B cell (primary cell): Measurements from ENCODE around the gene PCDHGB4. TPM values are rescaled to one million over a fixed set of nuclear protein-coding genes. Genes with fewer than 3 reads are reported as not detected.

Experiments
- ATAC-seq: fragments of 200-7000 bp; cut with Tn5 transposase; one replicate; pipeline ENCODE4 v1.10.0; 2021; ENCODE audit warnings: low read depth, mild to moderate bottlenecking, moderate number of reproducible peaks, moderate library complexity
- CTCF ChIA-PET: fragments of 350-600 bp; sonication (Branson Sonifier 250); formaldehyde crosslinking; loops from one replicate; lab custom pipeline; 2021; ENCODE audit warnings: antibody characterized with exemption, inconsistent platforms; lab: Charles Lee
- POLR2A ChIA-PET: fragments of 350-600 bp; sonication (Branson Sonifier 250); formaldehyde crosslinking; loops from one replicate; lab custom pipeline; 2021; ENCODE audit warnings: antibody characterized with exemption; lab: Charles Lee
- DNase-seq: peaks from one replicate; pipeline ENCODE4 v3.0.0; 2013
- H2AFZ ChIP-seq: 2 replicates; pipeline ENCODE4 v1.6.1; 2012; ENCODE audit warnings: mild to moderate bottlenecking, low read depth, low read length; ENCODE audit not compliant: insufficient read depth, poor library complexity, severe bottlenecking
- H3K27ac ChIP-seq, 2 donors: 1 replicate in 1 of 2; 2 replicates in 1 of 2; pipeline ENCODE4 v1.5.1; 2012 to 2013; ENCODE audit warnings: low read length in 2 of 2, mild to moderate bottlenecking in 2 of 2, moderate library complexity in 1 of 2
- H3K27me3 ChIP-seq, 4 experiments: fragments of 200-600 bp in 1 of 4; sonication (generic) in 1 of 4; replicated peaks in 1 of 4; 1 replicate in 2 of 4; 2 replicates in 2 of 4; pipeline versions ENCODE4 v1.6.1 to v1.7.0; 2013 to 2016; ENCODE audit warnings: low read length in 3 of 4, mild to moderate bottlenecking in 2 of 4, mixed read lengths in 1 of 4, moderate library complexity in 1 of 4; ENCODE audit not compliant: insufficient read depth in 4 of 4, control insufficient read depth in 3 of 4; ENCODE audit errors: control extremely low read depth in 1 of 4
- H3K36me3 ChIP-seq, 2 experiments: replicated peaks in 1 of 2; 1 replicate in 1 of 2; 2 replicates in 1 of 2; pipeline versions ENCODE4 v1.6.1 to v1.7.1; 2013; ENCODE audit warnings: low read length in 1 of 2; ENCODE audit not compliant: insufficient read depth in 2 of 2, control insufficient read depth in 1 of 2; ENCODE audit errors: control extremely low read depth in 1 of 2, extremely low read depth in 1 of 2
- H3K4me1 ChIP-seq, 2 donors: fragments of 200-600 bp in 1 of 2; sonication (generic) in 1 of 2; 1 replicate in 1 of 2; 2 replicates in 1 of 2; pipeline versions ENCODE4 v1.5.1 to v1.6.1; 2013 to 2017; ENCODE audit warnings: low read length in 2 of 2; ENCODE audit not compliant: control insufficient read depth in 2 of 2, insufficient read depth in 2 of 2
- H3K4me2 ChIP-seq: replicated peaks from 2 replicates; pipeline ENCODE3; 2012; ENCODE audit warnings: mild to moderate bottlenecking, low read depth, low read length; ENCODE audit not compliant: poor library complexity, severe bottlenecking
- H3K4me3 ChIP-seq, 5 experiments: fragments of 200-600 bp in 1 of 5; sonication (generic) in 1 of 5; 1 replicate in 3 of 5; 2 replicates in 2 of 5; pipeline versions ENCODE4 v1.5.1 to v1.7.0; 2011 to 2016; ENCODE audit warnings: low read length in 4 of 5, mild to moderate bottlenecking in 4 of 5, low read depth in 2 of 5, control low read depth in 1 of 5, moderate library complexity in 1 of 5; ENCODE audit not compliant: insufficient read depth in 1 of 5; ENCODE audit errors: control extremely low read depth in 1 of 5, extremely low read depth in 1 of 5
- H3K79me2 ChIP-seq: fragments of 200-600 bp; sonication (generic); one replicate; pipeline ENCODE4 v1.6.0; 2016; ENCODE audit warnings: low read length; ENCODE audit not compliant: control insufficient read depth, insufficient read depth
- H3K9ac ChIP-seq: fragments of 200-600 bp; sonication (generic); 2 replicates; pipeline ENCODE4 v1.6.1; 2017; ENCODE audit warnings: mild to moderate bottlenecking, low read length, moderate library complexity
- H3K9me3 ChIP-seq, 3 donors: one replicate each; pipeline versions ENCODE4 v1.6.1 to v1.7.1; 2013; ENCODE audit warnings: low read length in 2 of 3; ENCODE audit not compliant: control insufficient read depth in 2 of 3, insufficient read depth in 1 of 3; ENCODE audit errors: control extremely low read depth in 1 of 3
- H4K20me1 ChIP-seq: 2 replicates; pipeline ENCODE4 v1.6.0; 2012; ENCODE audit warnings: mild to moderate bottlenecking, low read length; ENCODE audit not compliant: insufficient read depth, control insufficient read depth, poor library complexity, severe bottlenecking
- H3K27ac Mint-ChIP-seq: one replicate; pipeline ENCODE4 v1.8.0; 2021; ENCODE audit warnings: mixed read lengths
- H3K27me3 Mint-ChIP-seq: one replicate; pipeline ENCODE4 v1.8.0; 2021; ENCODE audit warnings: mixed read lengths
- H3K4me1 Mint-ChIP-seq: one replicate; pipeline ENCODE4 v1.8.0; 2021; ENCODE audit warnings: mixed read lengths
- H3K4me3 Mint-ChIP-seq: one replicate; pipeline ENCODE4 v1.8.0; 2021; ENCODE audit warnings: mixed read lengths
- H3K9me3 Mint-ChIP-seq: one replicate; pipeline ENCODE4 v1.8.0; 2022; ENCODE audit warnings: mixed read lengths; ENCODE audit not compliant: insufficient read depth
- CTCF ChIP-seq: fragments of 200-600 bp; IDR thresholded peaks from one replicate; pipeline ENCODE4 v1.8.0; 2022; ENCODE audit warnings: antibody characterized with exemption, mild to moderate bottlenecking
- EZH2 ChIP-seq: IDR thresholded peaks from 2 replicates; pipeline ENCODE4 v1.6.1; 2012; ENCODE audit warnings: borderline replicate concordance, low read depth, mild to moderate bottlenecking, moderate library complexity, low read length; ENCODE audit not compliant: insufficient read depth, poor library complexity, severe bottlenecking
- WGBS: methylation state at CpG from one replicate; pipeline ENCODE4 v1.1.5; 2013; ENCODE audit warnings: missing lambda C conversion rate; ENCODE audit not compliant: insufficient coverage; 5-methylcytosine and 5-hydroxymethylcytosine counted together
- intact Hi-C: fragments of 100-400 bp; cut with micrococcal nuclease; formaldehyde crosslinking; loops from one replicate; pipeline ENCODE4 v1.10.0; 2022
- polyA plus RNA-seq: library from polyadenylated mRNA; depleted of rRNA; stranded (reverse); fragments of >200 nt; gene quantifications from 2 replicates; pipeline ENCODE4 v1.2.3, GENCODE V29; 2012
- total RNA-seq, 2 donors: library from RNA; stranded (reverse); fragments of 120-200 nt in 1 of 2; gene quantifications; 1 replicate in 1 of 2; 2 replicates in 1 of 2; pipeline versions ENCODE4 v1.2.3 to v1.2.4, GENCODE V29; 2013 to 2022

Gene PCDHGB4
- total and polyA plus RNA-seq, 2 donors (not counting 1 experiment from before 2014, with no cell fraction given): 0.39 to 1.6 TPM

GRCh38 chr5:141359790-141360426 is 27.6 kb upstream of the PCDHGB4 start, which contains the start of gene PCDHGB2:
TSS of gene PCDHGB2 (plus strand) at chr5:141359994. CDS start at chr5:141360136, 142 bp downstream.
- ChIA-PET POLR2A (no interaction called here), CTCF (interaction anchor here (1.0 to 2.1 kb wide), 2 partner anchors 40 to 202 kb away, joined by 3 to 6 read pairs; partner anchors contain the start of gene TAF7)
- Histone ChIP-seq H4K20me1 (no peaks in the 10 kb centered on the region), H3K9me3 (peaks cover 6 to 57% (median 43%) of the 10 kb centered on the region in 3 donors), H3K9ac (peak within 1 kb of the TSS; percentile 49), H3K27ac (no peak within 1 kb of the TSS), H3K4me3 (peak within 1 kb of the TSS in 4 of 5 experiments; percentile 36 to 46 (median 44)), H3K79me2 (no peaks in the 10 kb centered on the region), H3K4me1 (peaks cover 0 to 4% of the 10 kb centered on the region in 2 donors), H3K4me2 (peak within 1 kb of the TSS; percentile 46), H3K36me3 (no peaks in the 10 kb centered on the region), H2AFZ (peak within 1 kb of the TSS; percentile 30), H3K27me3 (peaks cover 0 to 69% (median 43%) of the 10 kb centered on the region in 4 experiments)
- peaks cover 7% of the 10 kb centered on the region for H3K9me3 Mint-ChIP-seq
- peak; percentile 47 for DNase-seq
- H3K4me1 Mint-ChIP-seq: peaks cover 9% of the 10 kb centered on the region
- peak; percentile 43 for ATAC-seq
- TF ChIP-seq CTCF (peak; percentile 43), EZH2 (no peak)
- intact Hi-C loops: no loop called here
- peak within 1 kb of the TSS; percentile 28 for H3K27ac Mint-ChIP-seq
- 21% methylated on average over 22 of the region's 24 CpGs for WGBS
- H3K4me3 Mint-ChIP-seq: peak within 1 kb of the TSS; percentile 81
- H3K27me3 Mint-ChIP-seq: peaks cover 64% of the 10 kb centered on the region

- Histone ChIP-seq H3K9ac (no peak overlapping the region), H3K27me3 (peaks cover 0 to 71% (median 45%) of the 10 kb centered on the region in 4 experiments), H3K4me2 (peak overlapping the region; percentile 46), H3K27ac (no peak overlapping the region), H3K9me3 (peaks cover 8 to 57% (median 51%) of the 10 kb centered on the region in 3 donors), H3K4me3 (peak overlapping the region in 1 of 5 experiments; percentile 45), H3K79me2 (no peaks in the 10 kb centered on the region), H3K4me1 (peaks cover 0 to 4% of the 10 kb centered on the region in 2 donors), H2AFZ (no peak overlapping the region), H3K36me3 (no peaks in the 10 kb centered on the region), H4K20me1 (no peaks in the 10 kb centered on the region)
- 64% methylated on average over 13 of the region's 15 CpGs for WGBS
- intact Hi-C loops: no loop called here
- POLR2A ChIA-PET: no interaction called here
- no peak for TF ChIP-seq EZH2
- TF ChIP-seq CTCF: no peak
- H3K27me3 Mint-ChIP-seq: peaks cover 70% of the 10 kb centered on the region
- no peak for ATAC-seq
- peaks cover 7% of the 10 kb centered on the region for H3K9me3 Mint-ChIP-seq
- no peak overlapping the region for H3K27ac Mint-ChIP-seq
- peaks cover 9% of the 10 kb centered on the region for H3K4me1 Mint-ChIP-seq
- no peak for DNase-seq
- peak overlapping the region; percentile 26 for H3K4me3 Mint-ChIP-seq
- CTCF ChIA-PET: no interaction called here
Measured at GRCh38 chr5:141360685-141361084, 26.8 kb upstream of the PCDHGB4 start.
